Lower leg skin (tissue), 4 donors: ENCODE data around the gene ABTB2. TPM values are rescaled to one million over a fixed set of nuclear protein-coding genes. Genes with fewer than 3 reads are reported as not detected.

ENCODE experiments used
- DNase-seq, 2 donors: peaks; one replicate each; pipeline ENCODE4 v3.0.0-alpha.2; 2019; ENCODE audit warnings: low spot score in 2 of 2
- H3K4me3 ChIP-seq: fragments of 200-600 bp; sonication (generic); 2 replicates; pipeline ENCODE4 v1.5.1; 2017; ENCODE audit warnings: mild to moderate bottlenecking, low read depth; ENCODE audit not compliant: poor library complexity, severe bottlenecking
- POLR2A ChIP-seq, 2 donors: fragments of 450-650 bp; IDR thresholded peaks; one replicate each; pipeline ENCODE4 v1.6.1; 2016 to 2017; ENCODE audit warnings: antibody characterized with exemption in 2 of 2, mild to moderate bottlenecking in 1 of 2, moderate library complexity in 1 of 2
- WGBS, 2 donors: methylation state at CpG; one replicate each; pipeline ENCODE4 v1.1.5; 2018; 5-methylcytosine and 5-hydroxymethylcytosine counted together
- intact Hi-C: fragments of 100-400 bp; cut with DNase I; formaldehyde crosslinking; loops from one replicate; pipeline ENCODE4 v1.15.0; 2023; ENCODE audit warnings: low total_unique reads
- total RNA-seq, 4 donors: library from RNA; depleted of rRNA; stranded (reverse); fragments of >200 nt; gene quantifications; one replicate each; pipeline ENCODE4 v1.1.0, GENCODE V29; 2016
- TF ChIP-seq, protein P1 (sequence below), 3 donors: fragments of 450-650 bp; IDR thresholded peaks; one replicate each; pipeline ENCODE4 v1.5.1; 2016; ENCODE audit warnings: antibody characterized with exemption in 3 of 3, mild to moderate bottlenecking in 3 of 3, moderate library complexity in 2 of 3

The ABTB2 gene
- total RNA-seq, 4 donors from 2014 or later = 6.1 to 24.2 (median 11.1) TPM

- intact Hi-C loops = no loop called here
- WGBS, 2 donors = 49 to 52% methylated on average over 5 of the region's 5 CpGs
- DNase-seq = no peak
- TF ChIP-seq, protein P1, sequence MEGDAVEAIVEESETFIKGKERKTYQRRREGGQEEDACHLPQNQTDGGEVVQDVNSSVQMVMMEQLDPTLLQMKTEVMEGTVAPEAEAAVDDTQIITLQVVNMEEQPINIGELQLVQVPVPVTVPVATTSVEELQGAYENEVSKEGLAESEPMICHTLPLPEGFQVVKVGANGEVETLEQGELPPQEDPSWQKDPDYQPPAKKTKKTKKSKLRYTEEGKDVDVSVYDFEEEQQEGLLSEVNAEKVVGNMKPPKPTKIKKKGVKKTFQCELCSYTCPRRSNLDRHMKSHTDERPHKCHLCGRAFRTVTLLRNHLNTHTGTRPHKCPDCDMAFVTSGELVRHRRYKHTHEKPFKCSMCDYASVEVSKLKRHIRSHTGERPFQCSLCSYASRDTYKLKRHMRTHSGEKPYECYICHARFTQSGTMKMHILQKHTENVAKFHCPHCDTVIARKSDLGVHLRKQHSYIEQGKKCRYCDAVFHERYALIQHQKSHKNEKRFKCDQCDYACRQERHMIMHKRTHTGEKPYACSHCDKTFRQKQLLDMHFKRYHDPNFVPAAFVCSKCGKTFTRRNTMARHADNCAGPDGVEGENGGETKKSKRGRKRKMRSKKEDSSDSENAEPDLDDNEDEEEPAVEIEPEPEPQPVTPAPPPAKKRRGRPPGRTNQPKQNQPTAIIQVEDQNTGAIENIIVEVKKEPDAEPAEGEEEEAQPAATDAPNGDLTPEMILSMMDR (IDR thresholded peaks at IDR 0.05) = no peak
- no peak for TF ChIP-seq POLR2A (IDR thresholded peaks at IDR 0.05)
- no peak overlapping the region for H3K4me3 ChIP-seq
These were observed 24.9 kb upstream of the ABTB2 start for GRCh38 chr11:34382532-34383276.

DNA sequence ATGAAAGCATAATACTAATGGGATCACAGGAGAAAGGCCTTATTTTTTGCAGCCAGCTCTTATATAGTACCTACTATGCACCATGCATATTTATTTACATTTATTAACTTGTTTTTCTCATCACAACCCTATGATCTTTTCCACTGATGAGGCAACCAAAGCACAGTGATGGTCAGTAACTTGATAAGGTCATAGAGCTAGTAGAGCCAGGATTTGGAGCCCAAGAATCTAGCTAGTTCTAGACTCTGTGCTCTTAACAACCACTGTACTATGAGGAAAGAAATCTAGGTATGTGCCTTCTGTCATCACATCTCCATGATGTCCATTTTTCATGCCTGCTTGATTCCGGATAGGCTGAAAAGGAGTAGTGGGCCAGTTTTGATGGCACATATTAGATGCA, 24.0 kb upstream of the ABTB2 start:
- intact Hi-C loops = no loop called here
- TF ChIP-seq, protein P1 (IDR thresholded peaks at IDR 0.05) = no peak
- TF ChIP-seq POLR2A (IDR thresholded peaks at IDR 0.05) = no peak
- no peak overlapping the region for H3K4me3 ChIP-seq
- no peak for DNase-seq
- WGBS, 2 donors = 93 to 100% methylated on average over 1 of the region's 1 CpG

- TF ChIP-seq POLR2A (IDR thresholded peaks at IDR 0.05) = no peak
- TF ChIP-seq, protein P1 (IDR thresholded peaks at IDR 0.05) = no peak
- H3K4me3 ChIP-seq = no peak overlapping the region
- no peak for DNase-seq
- intact Hi-C loops = no loop called here
- 42 to 50% methylated on average over 2 of the region's 2 CpGs for WGBS, 2 donors
These were observed 22.9 kb upstream of the ABTB2 start for GRCh38 chr11:34380696-34381095.

GRCh38 chr11:34379539-34379938, 21.7 kb upstream of the ABTB2 start:
- 63 to 74% methylated on average over 1 of the region's 1 CpG for WGBS, 2 donors
- H3K4me3 ChIP-seq = no peak overlapping the region
- intact Hi-C loops = loop anchor here (10.0 kb wide), 2 partner anchors 75 to 115 kb away; no protein-coding TSS in a partner anchor
- DNase-seq = no peak
- TF ChIP-seq, protein P1 (IDR thresholded peaks at IDR 0.05) = no peak
- TF ChIP-seq POLR2A (IDR thresholded peaks at IDR 0.05) = no peak

DNA sequence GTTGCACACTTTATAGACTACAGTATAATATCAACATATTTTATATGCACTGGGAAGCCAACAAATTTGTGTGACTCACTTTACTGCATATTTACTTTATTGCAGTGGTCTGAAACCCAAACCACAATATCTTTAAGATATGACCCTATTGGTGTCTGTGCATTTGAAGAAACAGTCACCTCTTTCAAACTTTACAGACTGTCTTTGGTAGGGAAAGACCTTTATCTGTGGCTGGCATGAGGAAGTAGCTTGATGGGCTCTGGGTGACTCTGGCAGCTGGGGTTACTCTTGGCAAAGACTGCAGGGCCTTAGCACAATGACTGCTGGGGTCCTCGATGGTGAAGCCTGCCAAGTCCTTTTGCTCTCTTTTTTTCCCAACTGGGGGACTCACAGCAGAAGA, 21.3 kb upstream of the ABTB2 start:
- intact Hi-C loops = loop anchor here (10.0 kb wide), 2 partner anchors 76 to 116 kb away; no protein-coding TSS in a partner anchor
- no peak for DNase-seq
- 40 to 44% methylated on average over 1 of the region's 1 CpG for WGBS, 2 donors
- TF ChIP-seq POLR2A (IDR thresholded peaks at IDR 0.05) = no peak
- TF ChIP-seq, protein P1 (IDR thresholded peaks at IDR 0.05) = no peak
- no peak overlapping the region for H3K4me3 ChIP-seq
